HG03575 (cell line): ENCODE data around the gene PFKFB4.
"Not testable (repeated sequence)": the region's sequence is repeated elsewhere in the genome, so short reads cannot be mapped to it uniquely, and the experiment has no call there.

Experiments used
- ATAC-seq: cut with Tn5 transposase; IDR thresholded peaks from one replicate; pipeline ENCODE4 v1.9.1; 2021; ENCODE audit not compliant: unreplicated experiment, insufficient number of reproducible peaks, low FRiP score; ENCODE audit errors: extremely low read depth

The PFKFB4 gene

GRCh38 chr3:48507256-48508061, 49.1 kb downstream of the PFKFB4 start:
- ATAC-seq: no peak

- ATAC-seq: no peak
These were observed 50.6 kb downstream of the PFKFB4 start for GRCh38 chr3:48505968-48506504.

GRCh38 chr3:48505146-48505545, 51.5 kb downstream of the PFKFB4 start:
- ATAC-seq: no peak

- ATAC-seq: no peak
These were observed 52.3 kb downstream of the PFKFB4 start, which contains the start of gene SHISA5 for GRCh38 chr3:48504051-48504946. Gene SHISA5 (minus strand): TSS chr3:48504174. CDS start chr3:48504094, 80 bp downstream.

- no peak for ATAC-seq
These were observed 53.1 kb downstream of the PFKFB4 start for GRCh38 chr3:48503401-48504050.

GRCh38 chr3:48502728-48503168, 53.9 kb downstream of the PFKFB4 start:
- ATAC-seq: no peak

- no peak for ATAC-seq
These were observed 54.5 kb downstream of the PFKFB4 start for GRCh38 chr3:48502121-48502520.

GRCh38 chr3:48501196-48501595, 55.4 kb downstream of the PFKFB4 start:
- ATAC-seq: no peak

- no peak for ATAC-seq
These were observed 55.9 kb downstream of the PFKFB4 start for GRCh38 chr3:48500656-48501055.

GRCh38 chr3:48493203-48493501, 63.5 kb downstream of the PFKFB4 start:
- ATAC-seq: no peak

- ATAC-seq: no peak
These were observed 64.0 kb downstream of the PFKFB4 start for GRCh38 chr3:48492461-48493202.

- no peak for ATAC-seq
These were observed 69.7 kb downstream of the PFKFB4 start for GRCh38 chr3:48486952-48487351.

GRCh38 chr3:48482822-48483221, 73.8 kb downstream of the PFKFB4 start:
- not testable (repeated sequence) for ATAC-seq

- not testable (repeated sequence) for ATAC-seq
These were observed 75.7 kb downstream of the PFKFB4 start for GRCh38 chr3:48480891-48481290.

GRCh38 chr3:48478626-48479555, 77.7 kb downstream of the PFKFB4 start:
- ATAC-seq: no peak

- no peak for ATAC-seq
These were observed 78.6 kb downstream of the PFKFB4 start for GRCh38 chr3:48477959-48478520.

- ATAC-seq: no peak
These were observed 80.1 kb downstream of the PFKFB4 start for GRCh38 chr3:48476426-48477053.
